ENCODE results near the gene CFAP299.
"Not testable (repeated sequence)": the region's sequence is repeated elsewhere in the genome, so short reads cannot be mapped to it uniquely, and the experiment has no call there.

CFAP299 gene

DNA sequence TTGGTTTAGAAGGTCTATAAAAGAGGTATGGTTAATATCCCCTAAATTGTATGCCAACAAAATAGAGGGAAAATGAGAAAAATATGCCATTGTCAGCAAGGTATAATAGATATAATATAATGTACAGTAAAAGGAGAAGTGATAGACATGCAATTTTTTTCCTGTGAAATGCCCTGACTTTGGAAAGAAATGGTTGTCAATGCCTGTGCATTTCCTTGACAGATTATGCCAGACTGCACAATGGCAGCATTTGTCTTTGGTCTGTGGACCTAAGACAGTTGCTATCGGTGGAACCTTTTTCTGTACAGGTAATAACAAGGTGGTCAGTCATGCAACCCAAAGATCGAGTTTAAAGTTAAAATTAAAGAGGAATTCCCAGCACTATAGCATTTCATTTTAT is 301.7 kb downstream of the CFAP299 start:
- DNase-seq (no peak), ATAC-seq (no peak)
- H3K27ac Mint-ChIP-seq = no peak overlapping the region
- no peaks in the 10 kb centered on the region for H3K36me3 Mint-ChIP-seq (ENCODE audit: low read depth)
- H3K4me3 Mint-ChIP-seq = no peak overlapping the region
- no peaks in the 10 kb centered on the region for H3K27me3 Mint-ChIP-seq
- no peaks in the 10 kb centered on the region for H3K9me3 Mint-ChIP-seq
- no peaks in the 10 kb centered on the region for H3K4me1 Mint-ChIP-seq

DNA sequence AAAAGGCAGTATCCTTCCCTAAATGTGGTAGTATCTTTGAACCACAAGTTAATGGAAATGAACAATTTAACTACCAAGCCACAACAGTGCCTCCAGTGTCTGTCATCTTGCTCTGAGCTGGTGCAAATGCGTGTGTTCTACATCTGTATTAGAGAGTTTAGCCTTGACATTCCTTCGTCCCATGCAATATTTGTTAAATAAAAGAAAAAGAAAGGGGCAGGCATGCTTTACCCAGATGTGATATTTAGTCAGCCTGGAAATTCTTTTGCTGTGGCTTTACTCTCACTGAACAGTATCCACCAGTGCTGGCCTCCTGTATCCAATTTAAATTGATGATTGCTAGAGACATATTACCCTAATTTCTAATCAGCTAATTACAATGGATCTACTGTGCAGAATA is 310.5 kb downstream of the CFAP299 start:
- no peak overlapping the region for H3K4me3 Mint-ChIP-seq
- no peaks in the 10 kb centered on the region for H3K9me3 Mint-ChIP-seq
- H3K4me1 Mint-ChIP-seq = no peaks in the 10 kb centered on the region
- ATAC-seq (no peak), DNase-seq (no peak)
- H3K36me3 Mint-ChIP-seq (ENCODE audit: low read depth) = no peaks in the 10 kb centered on the region
- H3K27ac Mint-ChIP-seq = no peak overlapping the region
- H3K27me3 Mint-ChIP-seq = no peaks in the 10 kb centered on the region

DNA sequence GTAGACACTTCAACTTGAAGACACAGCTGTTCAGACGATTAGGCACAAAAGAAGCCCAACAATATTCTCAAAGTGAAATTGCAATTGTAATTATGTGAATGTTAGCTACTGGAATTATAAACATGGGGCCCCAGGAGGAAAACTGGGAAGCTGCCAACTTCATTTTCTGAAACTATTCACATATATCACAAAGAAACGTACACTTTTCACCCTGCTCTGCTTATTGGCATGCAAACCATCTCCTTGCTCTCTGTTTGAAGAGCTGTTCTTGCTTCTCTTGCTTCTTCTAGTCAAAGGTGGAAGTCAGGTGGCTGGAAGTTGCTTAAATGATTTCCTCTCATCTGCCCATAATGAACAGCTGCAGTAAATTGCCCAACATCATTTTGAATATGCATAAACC is 320.1 kb downstream of the CFAP299 start:
- H3K27me3 Mint-ChIP-seq = no peaks in the 10 kb centered on the region
- H3K9me3 Mint-ChIP-seq = no peaks in the 10 kb centered on the region
- DNase-seq (no peak), ATAC-seq (no peak)
- no peak overlapping the region for H3K27ac Mint-ChIP-seq
- no peaks in the 10 kb centered on the region for H3K36me3 Mint-ChIP-seq (ENCODE audit: low read depth)
- no peaks in the 10 kb centered on the region for H3K4me1 Mint-ChIP-seq
- H3K4me3 Mint-ChIP-seq = no peak overlapping the region

DNA sequence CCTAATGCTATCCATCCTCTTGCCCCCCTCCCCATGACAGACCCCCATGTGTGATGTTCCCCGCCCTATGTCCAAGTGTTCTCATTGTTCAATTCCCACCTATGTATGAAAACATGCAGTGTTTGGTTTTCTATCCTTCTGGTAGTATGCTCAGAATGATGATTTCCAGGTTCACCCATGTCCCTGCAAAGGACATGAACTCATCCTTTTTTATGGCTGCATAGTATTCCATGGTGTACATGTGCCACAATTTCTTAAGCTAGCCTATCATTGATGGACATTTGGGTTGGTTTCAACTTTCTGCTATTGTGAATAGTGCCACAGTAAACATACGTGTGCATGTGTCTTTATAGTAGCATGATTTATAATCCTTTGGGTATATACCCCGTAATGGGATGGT is 334.6 kb downstream of the CFAP299 start:
- not testable (repeated sequence) for H3K4me3 Mint-ChIP-seq; DNase-seq; H3K36me3 Mint-ChIP-seq (ENCODE audit: low read depth); H3K27ac Mint-ChIP-seq; ATAC-seq; H3K27me3 Mint-ChIP-seq; H3K9me3 Mint-ChIP-seq; H3K4me1 Mint-ChIP-seq

DNA sequence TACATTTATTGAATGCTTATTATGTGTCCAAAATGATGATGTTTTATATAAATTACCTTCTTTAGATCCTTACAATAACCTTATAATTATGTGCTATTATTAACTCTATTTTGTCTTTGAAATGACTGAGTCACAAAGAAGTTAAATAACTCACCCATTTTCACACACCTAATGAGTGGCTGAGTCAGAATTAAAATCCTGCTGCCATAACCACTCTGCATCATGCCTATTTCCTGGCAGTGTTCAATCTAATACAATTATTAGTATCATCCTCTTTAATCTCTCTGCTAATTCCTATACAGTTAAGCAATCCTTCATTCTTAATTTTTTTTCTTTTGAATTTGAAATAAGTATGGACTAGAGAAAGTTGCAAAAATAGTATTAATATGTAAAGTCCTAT is 342.9 kb downstream of the CFAP299 start:
- Mint-ChIP-seq H3K4me1 (peaks cover 12% of the 10 kb centered on the region), H3K36me3 (ENCODE audit: low read depth) (no peaks in the 10 kb centered on the region), H3K27ac (no peak overlapping the region), H3K4me3 (no peak overlapping the region), H3K9me3 (no peaks in the 10 kb centered on the region), H3K27me3 (no peaks in the 10 kb centered on the region)
- no peak for DNase-seq
- no peak for ATAC-seq

DNA sequence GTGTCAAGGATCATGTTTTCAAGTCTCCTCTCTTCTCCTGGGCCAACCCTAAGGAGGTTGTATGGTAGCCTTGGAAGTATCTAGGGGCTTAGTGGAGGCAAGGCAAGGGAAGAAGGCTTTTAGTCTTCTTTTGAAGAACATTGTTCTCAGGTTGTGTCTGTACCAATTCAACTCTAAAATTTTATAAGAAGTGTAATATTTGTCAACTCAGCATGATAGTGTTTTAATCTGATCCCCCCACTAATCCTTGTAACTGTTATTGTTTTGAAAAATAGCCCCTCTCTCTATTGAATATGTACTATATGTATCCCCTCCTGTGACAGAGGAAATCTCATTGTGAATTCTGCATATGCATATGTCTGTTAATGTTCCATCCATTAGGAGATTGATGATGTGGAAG is 345.4 kb downstream of the CFAP299 start:
- no peaks in the 10 kb centered on the region for H3K9me3 Mint-ChIP-seq
- no peaks in the 10 kb centered on the region for H3K27me3 Mint-ChIP-seq
- no peak overlapping the region for H3K27ac Mint-ChIP-seq
- no peak for ATAC-seq
- H3K36me3 Mint-ChIP-seq (ENCODE audit: low read depth) = no peaks in the 10 kb centered on the region
- peaks cover 12% of the 10 kb centered on the region for H3K4me1 Mint-ChIP-seq
- no peak overlapping the region for H3K4me3 Mint-ChIP-seq
- no peak for DNase-seq

DNA sequence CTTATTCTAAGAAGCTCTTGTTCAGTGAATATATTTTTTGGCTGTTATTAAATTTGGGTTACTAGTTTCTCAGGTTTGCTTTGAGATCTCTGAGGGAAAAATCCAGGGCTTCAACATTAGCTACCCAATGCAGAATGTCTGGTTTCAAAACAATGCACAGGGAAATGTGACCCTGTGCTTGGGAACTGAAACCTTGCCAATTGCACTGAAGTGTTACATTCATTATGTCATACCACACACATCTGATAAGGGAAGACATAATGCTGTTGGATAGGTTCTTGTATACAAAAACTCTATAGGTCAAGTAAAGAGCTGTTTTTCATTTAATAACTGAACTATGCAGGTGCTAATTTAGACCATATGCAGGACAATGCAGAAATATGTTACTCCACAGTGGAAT is 349.7 kb downstream of the CFAP299 start:
- Mint-ChIP-seq H3K36me3 (ENCODE audit: low read depth) (no peaks in the 10 kb centered on the region), H3K27me3 (no peaks in the 10 kb centered on the region), H3K27ac (no peak overlapping the region), H3K9me3 (no peaks in the 10 kb centered on the region), H3K4me1 (no peaks in the 10 kb centered on the region), H3K4me3 (no peak overlapping the region)
- no peak for DNase-seq
- no peak for ATAC-seq

DNA sequence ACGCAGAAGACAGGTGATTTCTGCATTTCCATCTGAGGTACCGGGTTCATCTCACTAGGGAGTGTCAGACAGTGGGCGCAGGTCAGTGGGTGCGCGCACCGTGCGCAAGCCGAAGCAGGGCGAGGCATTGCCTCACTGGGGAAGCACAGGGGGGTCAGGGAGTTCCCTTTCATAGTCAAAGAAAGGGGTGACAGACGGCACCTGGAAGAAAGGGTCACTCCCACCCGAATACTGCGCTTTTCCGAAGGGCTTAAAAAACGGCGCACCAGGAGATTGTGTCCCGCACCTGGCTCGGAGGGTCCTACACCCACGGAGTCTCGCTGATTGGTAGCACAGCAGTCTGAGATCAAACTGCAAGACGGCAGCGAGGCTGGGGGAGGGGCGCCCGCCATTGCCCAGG is 352.2 kb downstream of the CFAP299 start:
- not testable (repeated sequence) for H3K27me3 Mint-ChIP-seq; H3K36me3 Mint-ChIP-seq (ENCODE audit: low read depth); H3K27ac Mint-ChIP-seq; H3K4me1 Mint-ChIP-seq; H3K4me3 Mint-ChIP-seq; ATAC-seq; DNase-seq; H3K9me3 Mint-ChIP-seq

DNA sequence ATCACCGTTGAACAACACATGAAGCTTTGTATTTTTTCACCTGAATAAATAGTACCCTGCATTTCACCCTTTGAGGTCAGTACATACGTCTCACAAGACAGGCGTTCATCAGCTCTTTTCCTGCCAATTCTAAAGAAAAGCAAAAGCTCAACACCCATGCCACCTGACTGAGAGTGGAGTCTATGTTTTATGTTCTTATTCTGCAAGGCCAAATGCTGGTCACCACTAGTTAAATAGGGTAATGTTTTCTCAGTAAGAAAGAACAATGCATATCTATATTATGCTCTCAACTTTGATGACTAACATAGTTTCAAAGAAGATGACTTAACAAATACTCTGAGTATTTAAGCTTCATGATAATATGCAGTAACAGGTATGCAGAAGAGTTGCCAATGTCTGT is 358.6 kb downstream of the CFAP299 start:
- no peak overlapping the region for H3K4me3 Mint-ChIP-seq
- no peaks in the 10 kb centered on the region for H3K36me3 Mint-ChIP-seq (ENCODE audit: low read depth)
- no peaks in the 10 kb centered on the region for H3K9me3 Mint-ChIP-seq
- ATAC-seq (no peak), DNase-seq (no peak)
- no peaks in the 10 kb centered on the region for H3K27me3 Mint-ChIP-seq
- H3K27ac Mint-ChIP-seq = no peak overlapping the region
- no peaks in the 10 kb centered on the region for H3K4me1 Mint-ChIP-seq

DNA sequence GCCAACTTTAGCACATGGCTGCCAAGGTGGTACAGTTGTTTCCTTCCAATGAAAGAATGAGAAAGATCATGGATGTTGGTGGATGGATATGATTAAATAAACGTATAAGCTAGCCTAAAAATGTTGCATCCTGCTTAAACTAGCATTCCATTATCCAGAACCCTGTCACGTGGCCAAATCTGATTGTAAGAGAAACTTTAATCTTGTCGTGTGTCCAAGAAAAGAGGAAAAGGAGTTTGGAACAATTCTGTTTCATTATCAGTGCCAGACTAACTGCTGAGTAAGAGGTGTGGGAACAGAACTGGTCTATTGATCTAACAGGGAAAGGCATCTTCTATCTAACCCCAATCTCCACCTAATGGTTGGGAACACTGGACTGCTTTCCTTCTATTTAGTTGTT is 369.8 kb downstream of the CFAP299 start:
- peaks cover 11% of the 10 kb centered on the region for H3K4me1 Mint-ChIP-seq
- no peak overlapping the region for H3K27ac Mint-ChIP-seq
- DNase-seq = no peak
- ATAC-seq = no peak
- no peaks in the 10 kb centered on the region for H3K9me3 Mint-ChIP-seq
- H3K4me3 Mint-ChIP-seq = no peak overlapping the region
- H3K27me3 Mint-ChIP-seq = no peaks in the 10 kb centered on the region
- H3K36me3 Mint-ChIP-seq (ENCODE audit: low read depth) = no peaks in the 10 kb centered on the region

DNA sequence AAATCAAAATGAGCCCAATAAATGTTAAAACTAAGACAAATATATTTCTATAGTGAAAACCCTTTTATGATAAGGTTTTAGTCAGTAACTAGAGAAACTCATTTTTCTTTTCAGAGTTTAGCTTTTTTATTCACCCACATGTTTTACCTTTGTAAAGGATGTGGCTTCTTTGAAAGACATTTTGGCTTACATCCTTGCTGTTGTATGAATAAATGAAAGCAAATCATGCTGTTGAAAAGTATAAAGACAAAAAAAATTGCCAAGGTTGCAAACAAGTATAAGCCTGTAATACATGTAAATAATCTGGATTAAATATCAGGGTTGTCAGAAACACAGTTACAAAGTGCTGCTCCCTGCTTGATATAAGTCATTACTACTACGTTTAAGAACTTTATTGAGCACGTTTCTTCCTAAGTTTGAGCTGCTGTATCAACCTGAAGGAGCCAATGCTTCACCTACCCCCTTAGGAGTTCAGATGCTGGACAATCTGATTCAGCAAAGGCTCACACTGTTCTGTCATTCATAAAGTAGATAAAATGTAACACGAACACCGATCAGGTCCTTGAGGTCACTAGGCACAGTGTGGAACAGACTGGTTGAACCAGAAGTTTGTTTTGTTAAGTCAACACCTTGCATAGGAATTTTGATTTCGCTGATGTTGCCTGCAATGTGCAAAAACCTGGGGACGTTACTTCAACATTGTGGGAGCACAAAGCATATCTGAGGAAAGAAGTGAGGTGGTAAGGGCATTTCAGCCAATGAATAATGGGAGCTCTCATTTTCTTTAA is 373.7 kb downstream of the CFAP299 start:
- peaks cover 13% of the 10 kb centered on the region for H3K4me1 Mint-ChIP-seq
- DNase-seq = no peak
- no peaks in the 10 kb centered on the region for H3K27me3 Mint-ChIP-seq
- H3K9me3 Mint-ChIP-seq = no peaks in the 10 kb centered on the region
- H3K4me3 Mint-ChIP-seq = no peak overlapping the region
- H3K27ac Mint-ChIP-seq = no peak overlapping the region
- H3K36me3 Mint-ChIP-seq (ENCODE audit: low read depth) = no peaks in the 10 kb centered on the region
- ATAC-seq = no peak

DNA sequence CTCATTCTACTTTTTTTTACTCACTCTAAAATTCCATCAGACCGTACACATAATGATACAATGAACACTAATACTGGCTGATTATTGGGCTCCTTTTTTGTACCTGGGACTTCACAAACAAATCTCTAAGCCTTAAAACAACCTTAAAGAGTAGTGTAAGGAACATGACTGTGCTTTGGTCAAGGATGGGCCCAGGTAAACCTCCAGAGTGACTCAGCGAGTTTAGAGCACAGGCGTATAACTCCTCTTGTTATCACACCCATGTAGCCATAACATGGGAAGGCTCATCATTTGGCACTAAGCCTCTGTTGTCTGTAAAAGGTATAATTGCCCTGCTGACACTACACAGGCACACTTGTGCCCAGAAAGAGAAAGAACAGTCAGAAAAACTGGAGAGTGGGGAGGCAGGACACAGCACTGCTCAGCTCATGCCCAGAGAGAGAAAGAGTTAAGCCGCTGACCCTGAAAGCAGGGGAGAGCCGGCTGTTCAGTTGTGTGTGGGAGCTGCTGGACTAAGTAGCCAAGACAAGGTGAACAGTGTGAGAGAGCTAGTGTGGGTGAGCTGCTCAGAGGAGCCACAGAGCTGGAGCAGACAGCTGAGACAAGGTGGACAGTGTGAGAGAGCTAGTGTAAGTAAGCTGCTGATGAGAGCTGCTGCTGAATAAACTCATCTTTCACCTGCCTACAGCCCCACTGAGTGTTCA is 375.4 kb downstream of the CFAP299 start:
- Mint-ChIP-seq H3K36me3 (ENCODE audit: low read depth) (no peaks in the 10 kb centered on the region), H3K4me1 (peaks cover 17% of the 10 kb centered on the region), H3K27ac (no peak overlapping the region), H3K4me3 (no peak overlapping the region), H3K9me3 (no peaks in the 10 kb centered on the region), H3K27me3 (no peaks in the 10 kb centered on the region)
- DNase-seq (no peak), ATAC-seq (no peak)

DNA sequence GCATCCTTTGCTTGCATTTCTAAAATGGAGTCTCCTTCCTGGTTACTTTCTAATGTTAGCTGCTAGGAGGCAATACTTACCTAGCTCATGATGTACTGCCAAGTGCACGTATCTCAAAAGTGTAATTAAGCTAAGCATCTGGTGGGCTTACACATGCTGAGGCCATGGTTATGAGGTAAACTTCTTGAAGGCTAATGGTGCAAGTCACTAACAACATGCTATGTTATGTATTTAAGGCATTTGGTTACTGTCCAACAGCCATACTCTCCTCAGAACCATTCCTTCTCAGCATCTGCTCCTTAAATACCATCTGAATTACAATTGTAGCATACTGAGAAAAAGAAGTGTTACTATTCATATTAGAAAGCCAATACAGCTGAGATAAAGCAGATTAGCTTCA is 376.4 kb downstream of the CFAP299 start:
- Mint-ChIP-seq H3K27ac (no peak overlapping the region), H3K27me3 (no peaks in the 10 kb centered on the region), H3K4me1 (peaks cover 17% of the 10 kb centered on the region), H3K4me3 (no peak overlapping the region), H3K9me3 (no peaks in the 10 kb centered on the region), H3K36me3 (ENCODE audit: low read depth) (no peaks in the 10 kb centered on the region)
- DNase-seq = no peak
- ATAC-seq = no peak

DNA sequence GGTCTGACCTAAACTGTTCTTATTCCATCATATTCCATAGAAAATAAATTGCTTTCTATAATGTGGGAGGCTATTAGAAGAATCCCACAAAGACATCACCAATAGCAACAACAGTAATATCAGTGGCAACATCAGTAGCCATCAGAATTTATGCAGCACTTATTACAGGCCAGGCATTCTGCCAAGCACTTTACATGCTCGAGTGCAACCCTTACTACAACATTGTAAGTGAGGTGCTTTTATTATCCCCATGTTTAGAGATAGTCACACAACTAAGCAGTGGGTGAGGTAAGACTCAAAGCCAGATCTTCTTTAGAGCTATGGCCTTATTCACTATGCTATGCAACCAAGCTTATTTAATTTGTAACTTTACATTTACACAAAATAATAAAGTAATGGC is 377.9 kb downstream of the CFAP299 start:
- H3K27ac Mint-ChIP-seq = no peak overlapping the region
- peaks cover 15% of the 10 kb centered on the region for H3K4me1 Mint-ChIP-seq
- peaks cover 8% of the 10 kb centered on the region for H3K9me3 Mint-ChIP-seq
- DNase-seq (no peak), ATAC-seq (no peak)
- no peak overlapping the region for H3K4me3 Mint-ChIP-seq
- no peaks in the 10 kb centered on the region for H3K36me3 Mint-ChIP-seq (ENCODE audit: low read depth)
- no peaks in the 10 kb centered on the region for H3K27me3 Mint-ChIP-seq

DNA sequence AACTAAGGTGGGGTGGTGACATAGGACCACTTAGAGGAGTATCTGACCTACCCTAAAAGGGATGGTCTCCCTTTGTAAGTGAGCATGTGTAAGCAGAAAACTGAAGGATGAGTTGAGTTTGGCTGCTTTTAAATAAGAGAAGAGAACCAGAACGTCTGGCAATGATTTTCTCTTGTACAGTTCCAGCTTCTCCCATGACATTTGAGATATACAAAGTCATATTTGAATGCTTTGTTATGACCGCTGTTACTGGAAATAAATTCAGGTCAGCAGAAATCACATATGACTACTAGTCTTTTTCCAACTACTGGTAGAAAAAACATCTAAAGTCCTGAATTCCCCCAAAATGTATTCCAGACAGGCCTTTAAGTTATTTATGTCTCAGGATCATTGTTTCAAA is 381.7 kb downstream of the CFAP299 start:
- peaks cover 3% of the 10 kb centered on the region for H3K4me1 Mint-ChIP-seq
- H3K36me3 Mint-ChIP-seq (ENCODE audit: low read depth) = no peaks in the 10 kb centered on the region
- no peaks in the 10 kb centered on the region for H3K27me3 Mint-ChIP-seq
- H3K27ac Mint-ChIP-seq = no peak overlapping the region
- no peak for ATAC-seq
- DNase-seq = no peak
- H3K4me3 Mint-ChIP-seq = no peak overlapping the region
- H3K9me3 Mint-ChIP-seq = peaks cover 24% of the 10 kb centered on the region

All from activated naive CD8-positive, alpha-beta T cell treated with anti-CD3 and anti-CD28 coated beads, Interleukin-2, amount 50 U/mL, for 24 hours (primary cell).